ENCODE measurements around the gene NETO2. TPM values are rescaled to one million over a fixed set of nuclear protein-coding genes. Genes with fewer than 3 reads are reported as not detected.

NETO2 gene
- total RNA-seq, 1 experiment from 2014 or later: 28.6 TPM

- no peak for TF ChIP-seq CTCF (conservative IDR thresholded peaks at IDR 0.05)
- no peak overlapping the region for H3K4ac ChIP-seq (ENCODE audit: low read depth, low read length)
- Mint-ChIP-seq H3K36me3 (ENCODE audit: insufficient read depth in 1 of 3, low read depth in 3 of 3) (no peaks in the 10 kb centered on the region), H3K9me3 (no peaks in the 10 kb centered on the region), H3K27ac (no peak overlapping the region), H3K4me3 (no peak overlapping the region), H3K4me1 (peaks cover 9 to 15% of the 10 kb centered on the region in 2 experiments), H3K27me3 (ENCODE audit: low read depth) (no peaks in the 10 kb centered on the region; the same call in 1 of the 2 replicates)
- H3K23me2 ChIP-seq (ENCODE audit: insufficient read length, low read depth, low read length, poor library complexity, severe bottlenecking): no peaks in the 10 kb centered on the region
- H3K9ac ChIP-seq (ENCODE audit: extremely low read depth, insufficient read length, low read length): no peak overlapping the region
- no peak overlapping the region for H2BK20ac ChIP-seq (ENCODE audit: low read depth, low read length, poor library complexity, severe bottlenecking)
- H4K5ac ChIP-seq (ENCODE audit: insufficient read length, low read depth, low read length): no peak overlapping the region
- no peak overlapping the region for H3K23ac ChIP-seq (ENCODE audit: insufficient read length, low read depth, low read length)
- no peaks in the 10 kb centered on the region for H4K20me1 ChIP-seq (ENCODE audit: control insufficient read depth, insufficient read depth, insufficient read length)
- no CpG with 5 or more reads among the region's 8 CpGs for whole genome bisulfite sequencing (ENCODE audit: extremely low coverage, insufficient read length, low lambda C conversion rate)
- H2BK12ac ChIP-seq (ENCODE audit: insufficient read length, low read depth, low read length): no peak overlapping the region
- H3K14ac ChIP-seq (ENCODE audit: insufficient read depth, low read length): no peak overlapping the region
- H4K8ac ChIP-seq (replicated peaks; ENCODE audit: insufficient read length, low read depth, low read length): no peak overlapping the region
- no peak for DNase-seq
- no peaks in the 10 kb centered on the region for H3K9me3 ChIP-seq (ENCODE audit: control insufficient read depth, low read depth, low read length)
- no peak overlapping the region for H3K18ac ChIP-seq (ENCODE audit: insufficient read length, low read depth, low read length)
- H3T11ph ChIP-seq (ENCODE audit: low read length): no peak overlapping the region
- H2AK5ac ChIP-seq (ENCODE audit: insufficient read length, low read length): no peak overlapping the region
- H3K79me1 ChIP-seq (ENCODE audit: insufficient read depth, low read depth, low read length, poor library complexity, severe bottlenecking): no peaks in the 10 kb centered on the region
- no peak overlapping the region for H3K4me2 ChIP-seq (ENCODE audit: insufficient read depth, insufficient read length, low read length)
- no peak overlapping the region for H2BK15ac ChIP-seq (ENCODE audit: low read depth, low read length)
- no peaks in the 10 kb centered on the region for H3K79me2 ChIP-seq (ENCODE audit: insufficient read depth, low read length)
- no peaks in the 10 kb centered on the region for H3K27me3 ChIP-seq (ENCODE audit: insufficient read depth, low read length)
- no peak overlapping the region for H3K27ac ChIP-seq (ENCODE audit: insufficient read length, low read depth, low read length)
- H2BK120ac ChIP-seq (ENCODE audit: low read depth, low read length, poor library complexity, severe bottlenecking): no peak overlapping the region
- H4K91ac ChIP-seq (ENCODE audit: insufficient read length, low read depth, low read length): no peak overlapping the region
- no peak overlapping the region for H2BK5ac ChIP-seq (ENCODE audit: insufficient read length, low read length)
- no peak overlapping the region for H3K56ac ChIP-seq (ENCODE audit: insufficient read length, low read depth, low read length)
- H2AFZ ChIP-seq (ENCODE audit: low read length): no peak overlapping the region
- H3K4me1 ChIP-seq (ENCODE audit: insufficient read depth, low read length): no peaks in the 10 kb centered on the region; the same call in 1 of the 2 replicates
Observed at GRCh38 chr16:47046726-47047523, 96.8 kb downstream of the NETO2 start.

Data from H9 (cell line).